ENCODE results near the gene OLFML2A. TPM values are rescaled to one million over a fixed set of nuclear protein-coding genes. Genes with fewer than 3 reads are reported as not detected.
"Not testable (repeated sequence)": the region's sequence is repeated elsewhere in the genome, so short reads cannot be mapped to it uniquely, and the experiment has no call there.

Gene OLFML2A
- total and polyA plus RNA-seq, 2 donors (not counting 1 experiment from before 2014, with no cell fraction given): 2.7 to 33.7 TPM

GRCh38 chr9:124844291-124844690, 67.4 kb downstream of the OLFML2A start:
- Histone ChIP-seq H3K27me3 (ENCODE audit: control insufficient read depth, insufficient read depth, low read length) (no peaks in the 10 kb centered on the region), H3K27ac (ENCODE audit: insufficient read depth, low read length) (no peak overlapping the region), H2AFZ (ENCODE audit: low read length) (no peak overlapping the region), H4K20me1 (ENCODE audit: control insufficient read depth, extremely low read depth, insufficient read depth, low read length) (no peaks in the 10 kb centered on the region), H3K4me1 (ENCODE audit: control insufficient read depth, extremely low read depth, insufficient read depth, low read length) (no peaks in the 10 kb centered on the region), H3K4me2 (ENCODE audit: extremely low read depth, insufficient read depth, low read length) (no peak overlapping the region), H3K9me3 (ENCODE audit: control insufficient read depth, insufficient read depth, low read depth, low read length) (no peaks in the 10 kb centered on the region), H3K4me3 (replicated peaks in 1 of 4; ENCODE audit: control extremely low read depth in 1 of 4, insufficient read depth in 1 of 4, low read depth in 3 of 4, low read length in 4 of 4) (no peak overlapping the region), H3K79me2 (ENCODE audit: control insufficient read depth, insufficient read depth, low read length) (no peaks in the 10 kb centered on the region), H3K9ac (ENCODE audit: insufficient read depth, low read length) (no peak overlapping the region), H3K36me3 (ENCODE audit: control insufficient read depth, insufficient read depth, low read length) (no peaks in the 10 kb centered on the region)
- TF ChIP-seq EZH2 (IDR thresholded peaks at IDR 0.05; ENCODE audit: low read length, missing control alignments): no peak
- no peak for TF ChIP-seq CTCF (conservative IDR thresholded peaks at IDR 0.05 in 1 of 2, IDR thresholded peaks at IDR 0.05 in 1 of 2; ENCODE audit: low read depth in 1 of 2, low read length in 2 of 2)
- DNase-seq (ENCODE audit: low read depth in 2 of 2): no peak

DNA sequence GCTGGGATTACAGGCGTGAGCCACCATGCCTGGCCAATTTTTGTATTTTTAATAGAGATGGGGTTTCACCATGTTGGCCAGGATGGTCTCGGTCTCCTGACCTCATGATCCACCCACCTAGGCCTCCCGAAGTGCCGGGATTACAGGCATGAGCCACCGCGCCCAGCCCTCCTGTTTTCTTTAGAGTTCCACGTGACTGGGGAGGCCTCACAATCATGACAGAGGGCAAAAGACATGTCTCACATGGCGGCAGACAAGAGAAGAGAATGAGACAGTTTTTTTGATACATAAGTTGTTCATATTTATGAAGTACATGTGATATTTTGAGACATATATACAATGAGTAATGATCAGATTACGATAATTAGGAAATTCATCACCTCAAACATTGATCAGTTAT, 69.5 kb downstream of the OLFML2A start:
- H3K4me2 ChIP-seq (ENCODE audit: extremely low read depth, insufficient read depth, low read length): not testable (repeated sequence)

GRCh38 chr9:124846969-124847368, 70.0 kb downstream of the OLFML2A start:
- Histone ChIP-seq H3K27me3 (ENCODE audit: control insufficient read depth, insufficient read depth, low read length) (no peaks in the 10 kb centered on the region), H3K4me3 (replicated peaks in 1 of 4; ENCODE audit: control extremely low read depth in 1 of 4, insufficient read depth in 1 of 4, low read depth in 3 of 4, low read length in 4 of 4) (no peak overlapping the region), H3K9ac (ENCODE audit: insufficient read depth, low read length) (no peak overlapping the region), H3K4me2 (ENCODE audit: extremely low read depth, insufficient read depth, low read length) (no peak overlapping the region), H3K36me3 (ENCODE audit: control insufficient read depth, insufficient read depth, low read length) (no peaks in the 10 kb centered on the region), H3K4me1 (ENCODE audit: control insufficient read depth, extremely low read depth, insufficient read depth, low read length) (no peaks in the 10 kb centered on the region), H3K27ac (ENCODE audit: insufficient read depth, low read length) (no peak overlapping the region), H3K79me2 (ENCODE audit: control insufficient read depth, insufficient read depth, low read length) (no peaks in the 10 kb centered on the region), H4K20me1 (ENCODE audit: control insufficient read depth, extremely low read depth, insufficient read depth, low read length) (no peaks in the 10 kb centered on the region), H2AFZ (ENCODE audit: low read length) (no peak overlapping the region), H3K9me3 (ENCODE audit: control insufficient read depth, insufficient read depth, low read depth, low read length) (no peaks in the 10 kb centered on the region)
- TF ChIP-seq EZH2 (IDR thresholded peaks at IDR 0.05; ENCODE audit: low read length, missing control alignments) (no peak), CTCF (conservative IDR thresholded peaks at IDR 0.05 in 1 of 2, IDR thresholded peaks at IDR 0.05 in 1 of 2; ENCODE audit: low read depth in 1 of 2, low read length in 2 of 2) (no peak)
- no peak for DNase-seq (ENCODE audit: low read depth in 2 of 2)

More for the DNA sequence above, 69.5 kb downstream of the OLFML2A start:
- not testable (repeated sequence) for H3K4me1 ChIP-seq (ENCODE audit: control insufficient read depth, extremely low read depth, insufficient read depth, low read length); H3K4me3 ChIP-seq (replicated peaks in 1 of 4; ENCODE audit: control extremely low read depth in 1 of 4, insufficient read depth in 1 of 4, low read depth in 3 of 4, low read length in 4 of 4); H3K9ac ChIP-seq (ENCODE audit: insufficient read depth, low read length); H3K79me2 ChIP-seq (ENCODE audit: control insufficient read depth, insufficient read depth, low read length); H3K36me3 ChIP-seq (ENCODE audit: control insufficient read depth, insufficient read depth, low read length); H4K20me1 ChIP-seq (ENCODE audit: control insufficient read depth, extremely low read depth, insufficient read depth, low read length); H3K27me3 ChIP-seq (ENCODE audit: control insufficient read depth, insufficient read depth, low read length); H3K9me3 ChIP-seq (ENCODE audit: control insufficient read depth, insufficient read depth, low read depth, low read length); H3K27ac ChIP-seq (ENCODE audit: insufficient read depth, low read length); DNase-seq (ENCODE audit: low read depth in 2 of 2); H2AFZ ChIP-seq (ENCODE audit: low read length)

All from fibroblast of lung (primary cell).